Thyroid gland (tissue), 4 donors: ENCODE measurements around the gene RAB5A. TPM values are rescaled to one million over a fixed set of nuclear protein-coding genes. Genes with fewer than 3 reads are reported as not detected.
"Not testable (repeated sequence)": the region's sequence is repeated elsewhere in the genome, so short reads cannot be mapped to it uniquely, and the experiment has no call there.

Source experiments
- DNase-seq, 2 donors: peaks; one replicate each; pipeline ENCODE4 v3.0.0-alpha.2; 2019
- H3K27ac ChIP-seq, 3 donors: fragments of 200-600 bp; sonication (generic); 1 replicate in 2 of 3; 2 replicates in 1 of 3; pipeline ENCODE4 v1.5.1; 2016 to 2019; ENCODE audit warnings: mild to moderate bottlenecking in 1 of 3, moderate library complexity in 1 of 3
- H3K27me3 ChIP-seq: fragments of 200-600 bp; sonication (generic); one replicate; pipeline ENCODE4 v1.5.1; 2019
- H3K36me3 ChIP-seq, 2 donors: fragments of 200-600 bp; sonication (generic); one replicate each; pipeline ENCODE4 v1.5.1; 2016 to 2019
- H3K4me1 ChIP-seq, 2 donors: fragments of 200-600 bp; sonication (generic); one replicate each; pipeline ENCODE4 v1.5.1; 2017 to 2019
- H3K4me3 ChIP-seq, 3 donors: fragments of 200-600 bp; sonication (generic); replicated peaks in 1 of 3; 1 replicate in 2 of 3; 2 replicates in 1 of 3; pipeline ENCODE4 v1.5.1; 2016; ENCODE audit warnings: mild to moderate bottlenecking in 1 of 3
- H3K9me3 ChIP-seq: fragments of 200-600 bp; sonication (generic); one replicate; pipeline ENCODE4 v1.5.1; 2017
- CTCF ChIP-seq, 6 experiments: fragments of 200-600 bp in 3 of 6; fragments of 450-650 bp in 3 of 6; sonication (generic) in 3 of 6; IDR thresholded peaks; one replicate each; pipeline ENCODE4 v1.5.1; 2016 to 2019; ENCODE audit warnings: antibody characterized with exemption in 6 of 6, mild to moderate bottlenecking in 2 of 6, inconsistent platforms in 1 of 6, moderate library complexity in 1 of 6
- POLR2A ChIP-seq, 2 donors: fragments of 450-650 bp; IDR thresholded peaks; one replicate each; pipeline ENCODE4 v1.6.1; 2017; ENCODE audit warnings: antibody characterized with exemption in 2 of 2, mild to moderate bottlenecking in 2 of 2, moderate library complexity in 1 of 2
- WGBS, 2 donors: methylation state at CpG; one replicate each; pipeline ENCODE4 v1.1.5; 2017; 5-methylcytosine and 5-hydroxymethylcytosine counted together
- intact Hi-C: fragments of 100-400 bp; cut with DNase I; formaldehyde crosslinking; loops from one replicate; pipeline ENCODE4 v1.15.1; 2023
- total RNA-seq, 4 donors: library from RNA; depleted of rRNA; stranded (reverse); fragments of >200 nt; gene quantifications; one replicate each; pipeline ENCODE4 v1.2.3, GENCODE V29; 2016

The RAB5A gene
- total RNA-seq, 4 donors from 2014 or later, result 76.8 to 109 (median 85.5) TPM

- no peak for DNase-seq
- Histone ChIP-seq H3K27me3 (no peaks in the 10 kb centered on the region), H3K4me1 (no peaks in the 10 kb centered on the region), H3K4me3 (no peak overlapping the region), H3K9me3 (no peaks in the 10 kb centered on the region), H3K27ac (no peak overlapping the region), H3K36me3 (no peaks in the 10 kb centered on the region)
- 96 to 97% methylated on average over 1 of the region's 1 CpG for WGBS, 2 donors
- intact Hi-C loops, result no loop called here
- no peak for TF ChIP-seq CTCF (IDR thresholded peaks at IDR 0.05)
- no peak for TF ChIP-seq POLR2A (IDR thresholded peaks at IDR 0.05)
Measured at GRCh38 chr3:20015525-20015924, 68.6 kb downstream of the RAB5A start.

GRCh38 chr3:20016076-20016475 is 69.2 kb downstream of the RAB5A start:
- H3K4me1 ChIP-seq, H3K9me3 ChIP-seq, H3K36me3 ChIP-seq, H3K27ac ChIP-seq, H3K4me3 ChIP-seq, DNase-seq, intact Hi-C loops, H3K27me3 ChIP-seq: not testable (repeated sequence)
- 94 to 96% methylated on average over 3 of the region's 3 CpGs for WGBS, 2 donors

- Histone ChIP-seq H3K27ac (peak overlapping the region in 1 of 3 donors; percentile 21), H3K4me3 (no peak overlapping the region), H3K4me1 (peaks cover 9 to 10% of the 10 kb centered on the region in 2 donors), H3K36me3 (no peaks in the 10 kb centered on the region), H3K9me3 (no peaks in the 10 kb centered on the region), H3K27me3 (no peaks in the 10 kb centered on the region)
- no peak for DNase-seq
- TF ChIP-seq POLR2A (IDR thresholded peaks at IDR 0.05), result no peak
- TF ChIP-seq CTCF (IDR thresholded peaks at IDR 0.05), result no peak
- intact Hi-C loops, result no loop called here
- 67 to 68% methylated on average over 2 of the region's 2 CpGs for WGBS, 2 donors
Measured at GRCh38 chr3:20022954-20023622, 76.2 kb downstream of the RAB5A start.

GRCh38 chr3:20023623-20024405 is 76.9 kb downstream of the RAB5A start:
- Histone ChIP-seq H3K27ac (peak overlapping the region in 1 of 3 donors; percentile 21), H3K4me1 (peaks cover 9 to 10% of the 10 kb centered on the region in 2 donors), H3K27me3 (no peaks in the 10 kb centered on the region), H3K9me3 (no peaks in the 10 kb centered on the region), H3K4me3 (no peak overlapping the region), H3K36me3 (no peaks in the 10 kb centered on the region)
- intact Hi-C loops, result no loop called here
- 60 to 62% methylated on average over 2 of the region's 2 CpGs for WGBS, 2 donors
- TF ChIP-seq POLR2A (IDR thresholded peaks at IDR 0.05), result no peak
- peak; percentile 23 to 31 for DNase-seq

- H3K27ac ChIP-seq, result no peak overlapping the region
- no peak overlapping the region for H3K4me3 ChIP-seq
- no peaks in the 10 kb centered on the region for H3K9me3 ChIP-seq
- WGBS, 2 donors, result 80 to 91% methylated on average over 4 of the region's 4 CpGs
- peaks cover 9 to 10% of the 10 kb centered on the region in 2 donors for H3K4me1 ChIP-seq
- no peaks in the 10 kb centered on the region for H3K27me3 ChIP-seq
- TF ChIP-seq CTCF (IDR thresholded peaks at IDR 0.05) (no peak), POLR2A (IDR thresholded peaks at IDR 0.05) (no peak)
- intact Hi-C loops, result no loop called here
- DNase-seq, result no peak
- H3K36me3 ChIP-seq, result no peaks in the 10 kb centered on the region
Measured at GRCh38 chr3:20027136-20027535, 80.2 kb downstream of the RAB5A start.

GRCh38 chr3:20028905-20029331 is 82.0 kb downstream of the RAB5A start:
- no peak for TF ChIP-seq POLR2A (IDR thresholded peaks at IDR 0.05)
- TF ChIP-seq CTCF (IDR thresholded peaks at IDR 0.05), result no peak
- no peaks in the 10 kb centered on the region for H3K27me3 ChIP-seq
- H3K4me1 ChIP-seq, result peaks cover 2 to 4% of the 10 kb centered on the region in 2 donors
- no peak overlapping the region for H3K4me3 ChIP-seq
- no peak for DNase-seq
- intact Hi-C loops, result no loop called here
- 68 to 69% methylated on average over 7 of the region's 7 CpGs for WGBS, 2 donors
- H3K9me3 ChIP-seq, result no peaks in the 10 kb centered on the region
- no peak overlapping the region for H3K27ac ChIP-seq
- no peaks in the 10 kb centered on the region for H3K36me3 ChIP-seq

GRCh38 chr3:20031939-20032338 is 85.0 kb downstream of the RAB5A start:
- DNase-seq, intact Hi-C loops, H3K9me3 ChIP-seq, H3K27ac ChIP-seq, H3K4me1 ChIP-seq, H3K36me3 ChIP-seq, H3K4me3 ChIP-seq, H3K27me3 ChIP-seq: not testable (repeated sequence)
- WGBS, 2 donors, result 97% methylated on average over 7 of the region's 7 CpGs
